Activated B cell treated with CpG ODN at 0.5 μM for 24 hours (primary cell): Measurements from ENCODE around the gene MAP3K10. TPM values are rescaled to one million over a fixed set of nuclear protein-coding genes. Genes with fewer than 3 reads are reported as not detected.

ENCODE experiments used
- ATAC-seq: fragments of 200-7000 bp; cut with Tn5 transposase; one replicate; pipeline ENCODE4 v1.10.0; 2021; ENCODE audit warnings: low read depth, mild to moderate bottlenecking, moderate library complexity
- CTCF ChIA-PET: fragments of 350-600 bp; sonication (Branson Sonifier 250); formaldehyde crosslinking; loops from one replicate; lab custom pipeline; 2021; ENCODE audit warnings: antibody characterized with exemption; lab: Charles Lee
- POLR2A ChIA-PET: fragments of 350-600 bp; sonication (Branson Sonifier 250); formaldehyde crosslinking; loops from one replicate; lab custom pipeline; 2021; ENCODE audit warnings: antibody characterized with exemption; lab: Charles Lee
- DNase-seq: peaks from one replicate; pipeline ENCODE4 v3.0.0; 2022
- H3K27ac Mint-ChIP-seq: one replicate; pipeline ENCODE4 v1.8.0; 2020; ENCODE audit warnings: mixed read lengths
- H3K27me3 Mint-ChIP-seq: one replicate; pipeline ENCODE4 v1.8.0; 2021; ENCODE audit warnings: mixed read lengths
- H3K36me3 Mint-ChIP-seq: one replicate; pipeline ENCODE4 v1.8.0; 2021; ENCODE audit warnings: low read depth, mixed read lengths
- H3K4me1 Mint-ChIP-seq: one replicate; pipeline ENCODE4 v1.8.0; 2021; ENCODE audit warnings: mixed read lengths
- H3K4me3 Mint-ChIP-seq: one replicate; pipeline ENCODE4 v1.8.0; 2020; ENCODE audit warnings: mild to moderate bottlenecking, mixed read lengths
- H3K9me3 Mint-ChIP-seq: one replicate; pipeline ENCODE4 v1.8.0; 2020; ENCODE audit warnings: mixed read lengths
- CTCF ChIP-seq: fragments of 200-600 bp; IDR thresholded peaks from one replicate; pipeline ENCODE4 v1.8.0; 2022; ENCODE audit warnings: antibody characterized with exemption, mild to moderate bottlenecking
- intact Hi-C: fragments of 100-400 bp; cut with micrococcal nuclease; formaldehyde crosslinking; loops from one replicate; pipeline ENCODE4 v1.15.1; 2024
- total RNA-seq: library from RNA; stranded (reverse); gene quantifications from 2 replicates; pipeline ENCODE4 v1.2.3, GENCODE V29; 2022

Gene MAP3K10
- total RNA-seq, 1 donor from 2014 or later = 20.5 TPM

- DNase-seq (peak; percentile 22), ATAC-seq (peak; percentile 5)
- Mint-ChIP-seq H3K4me3 (peak overlapping the region; percentile 63), H3K9me3 (no peaks in the 10 kb centered on the region), H3K27ac (no peak overlapping the region), H3K27me3 (no peaks in the 10 kb centered on the region), H3K4me1 (peaks cover 31% of the 10 kb centered on the region), H3K36me3 (no peaks in the 10 kb centered on the region)
- TF ChIP-seq CTCF = no peak
- CTCF ChIA-PET = no interaction called here
- POLR2A ChIA-PET = interaction anchor here (0.6 to 0.7 kb wide), 2 partner anchors 157 to 469 kb away, joined by 3 to 4 read pairs; partner anchors contain the start of genes C19orf47 and PLD3
- intact Hi-C loops = loop anchor here (1.0 to 2.0 kb wide), 4 partner anchors 27 to 156 kb away; partner anchors contain the start of genes AKT2, C19orf47, PLD3 and TTC9B
Observed at GRCh38 chr19:40191836-40192646, 815 bp downstream of the MAP3K10 start.

- no peaks in the 10 kb centered on the region for H3K27me3 Mint-ChIP-seq
- intact Hi-C loops = no loop called here
- peak overlapping the region; percentile 19 for H3K27ac Mint-ChIP-seq
- ATAC-seq = no peak
- H3K36me3 Mint-ChIP-seq = peaks cover 2% of the 10 kb centered on the region
- no peak for TF ChIP-seq CTCF
- ChIA-PET CTCF (no interaction called here), POLR2A (no interaction called here)
- no peak for DNase-seq
- H3K4me3 Mint-ChIP-seq = peak overlapping the region; percentile 63
- H3K9me3 Mint-ChIP-seq = no peaks in the 10 kb centered on the region
- peaks cover 31% of the 10 kb centered on the region for H3K4me1 Mint-ChIP-seq
Observed at GRCh38 chr19:40192758-40193586, 1.7 kb downstream of the MAP3K10 start.

- Mint-ChIP-seq H3K27ac (no peak overlapping the region), H3K36me3 (peaks cover 5% of the 10 kb centered on the region), H3K4me3 (no peak overlapping the region), H3K27me3 (no peaks in the 10 kb centered on the region), H3K9me3 (no peaks in the 10 kb centered on the region), H3K4me1 (peaks cover 31% of the 10 kb centered on the region)
- ATAC-seq (no peak), DNase-seq (no peak)
- TF ChIP-seq CTCF = no peak
- intact Hi-C loops = no loop called here
- ChIA-PET CTCF (no interaction called here), POLR2A (no interaction called here)
Observed at GRCh38 chr19:40193587-40193849, 2.3 kb downstream of the MAP3K10 start.

GRCh38 chr19:40198272-40198990 is 7.2 kb downstream of the MAP3K10 start:
- no peaks in the 10 kb centered on the region for H3K9me3 Mint-ChIP-seq
- ATAC-seq (no peak), DNase-seq (no peak)
- peaks cover 19% of the 10 kb centered on the region for H3K36me3 Mint-ChIP-seq
- H3K27me3 Mint-ChIP-seq = no peaks in the 10 kb centered on the region
- CTCF ChIA-PET = no interaction called here
- H3K27ac Mint-ChIP-seq = no peak overlapping the region
- intact Hi-C loops = no loop called here
- H3K4me3 Mint-ChIP-seq = no peak overlapping the region
- peaks cover 8% of the 10 kb centered on the region for H3K4me1 Mint-ChIP-seq
- no peak for TF ChIP-seq CTCF
- POLR2A ChIA-PET = no interaction called here
